GDM1 (cell line): Measurements from ENCODE around the gene ADIRF.
"Not testable (repeated sequence)": the region's sequence is repeated elsewhere in the genome, so short reads cannot be mapped to it uniquely, and the experiment has no call there.

ENCODE experiments used
- DNase-seq: peaks from one replicate; lab custom pipeline; 2025; lab: John Stamatoyannopoulos, UW

ADIRF gene

GRCh38 chr10:86968271-86968993, at the start of gene ADIRF:
TSS of gene ADIRF (plus strand) at chr10:86968482. CDS start at chr10:86968545, 63 bp downstream.
- no peak for DNase-seq

- DNase-seq: no peak
Observed at GRCh38 chr10:86922553-86922961, 45.7 kb upstream of the ADIRF start.

- no peak for DNase-seq
Observed at GRCh38 chr10:86929468-86930380, 38.6 kb upstream of the ADIRF start.

- DNase-seq: no peak
Observed at GRCh38 chr10:86931872-86932271, 36.4 kb upstream of the ADIRF start.

GRCh38 chr10:86932674-86933073, 35.6 kb upstream of the ADIRF start:
- DNase-seq: no peak

GRCh38 chr10:86934162-86934711, 34.0 kb upstream of the ADIRF start:
- DNase-seq: not testable (repeated sequence)

- DNase-seq: no peak
Observed at GRCh38 chr10:86936661-86937501, 31.4 kb upstream of the ADIRF start.

- DNase-seq: no peak
Observed at GRCh38 chr10:86937502-86938154, 30.7 kb upstream of the ADIRF start.

GRCh38 chr10:86938260-86938659, 30.0 kb upstream of the ADIRF start:
- DNase-seq: no peak

- DNase-seq: not testable (repeated sequence)
Observed at GRCh38 chr10:86940076-86940475, 28.2 kb upstream of the ADIRF start.

GRCh38 chr10:86940677-86941076, 27.6 kb upstream of the ADIRF start:
- DNase-seq: no peak

- DNase-seq: no peak
Observed at GRCh38 chr10:86941426-86941825, 26.9 kb upstream of the ADIRF start.

- no peak for DNase-seq
Observed at GRCh38 chr10:86941991-86942421, 26.3 kb upstream of the ADIRF start.

GRCh38 chr10:86942441-86943315, 25.6 kb upstream of the ADIRF start:
- DNase-seq: no peak

- no peak for DNase-seq
Observed at GRCh38 chr10:86943316-86944030, 24.8 kb upstream of the ADIRF start.

GRCh38 chr10:86944031-86944419, 24.3 kb upstream of the ADIRF start:
- no peak for DNase-seq

GRCh38 chr10:86944471-86944870, 23.8 kb upstream of the ADIRF start:
- DNase-seq: no peak

GRCh38 chr10:86944907-86945306, 23.4 kb upstream of the ADIRF start:
- no peak for DNase-seq

- DNase-seq: no peak
Observed at GRCh38 chr10:86945361-86946212, 22.7 kb upstream of the ADIRF start.
